H1 (cell line): ENCODE results near the gene SMAGP. TPM values are rescaled to one million over a fixed set of nuclear protein-coding genes. Genes with fewer than 3 reads are reported as not detected.

Experiments
- CTCF ChIA-PET: fragments of 300-600 bp; sonication (Branson Sonifier 250); formaldehyde crosslinking; loops from one replicate; lab custom pipeline; 2021; ENCODE audit not compliant: partially characterized antibody; lab: Charles Lee
- POLR2A ChIA-PET: fragments of 300-600 bp; sonication (Branson Sonifier 250); formaldehyde crosslinking; loops from one replicate; lab custom pipeline; 2021; ENCODE audit warnings: inconsistent platforms; ENCODE audit not compliant: partially characterized antibody; lab: Charles Lee
- DNase-seq, 2 experiments: peaks; one replicate each; pipeline versions ENCODE4 v3.0.0 to v3.0.0-alpha.2; 2010 to 2022; ENCODE audit warnings: low spot score in 2 of 2, low read depth in 1 of 2, mixed read lengths in 1 of 2
- FAIRE-seq: peaks from 2 replicates; lab custom pipeline; 2011; peaks lifted over from hg19 to GRCh38; lab: Jason Lieb, UNC
- H2AFZ ChIP-seq: 2 replicates; pipeline ENCODE4 v1.8.1; 2012; ENCODE audit warnings: low read length, inconsistent platforms
- H2AK5ac ChIP-seq: 2 replicates; pipeline ENCODE4 v1.6.1; 2013; ENCODE audit warnings: low read depth, low read length
- H2BK120ac ChIP-seq: replicated peaks from 2 replicates; pipeline ENCODE3; 2013; ENCODE audit warnings: low read depth, low read length, inconsistent platforms
- H2BK12ac ChIP-seq: 2 replicates; pipeline ENCODE4 v1.6.1; 2013; ENCODE audit warnings: low read depth, low read length
- H2BK15ac ChIP-seq: 2 replicates; pipeline ENCODE4 v1.6.1; 2013; ENCODE audit warnings: low read length
- H2BK20ac ChIP-seq: 2 replicates; pipeline ENCODE4 v1.6.1; 2013; ENCODE audit warnings: low read length
- H2BK5ac ChIP-seq: 2 replicates; pipeline ENCODE4 v1.6.1; 2013; ENCODE audit warnings: low read depth, low read length
- H3K14ac ChIP-seq: 2 replicates; pipeline ENCODE4 v1.6.1; 2013; ENCODE audit warnings: inconsistent platforms; ENCODE audit not compliant: insufficient read length
- H3K18ac ChIP-seq: 2 replicates; pipeline ENCODE4 v1.6.1; 2013; ENCODE audit warnings: low read length; ENCODE audit errors: extremely low read depth
- H3K23ac ChIP-seq: 2 replicates; pipeline ENCODE4 v1.6.1; 2013; ENCODE audit warnings: inconsistent platforms; ENCODE audit not compliant: insufficient read length
- H3K23me2 ChIP-seq: 2 replicates; pipeline ENCODE4 v1.6.1; 2013; ENCODE audit warnings: low read depth, low read length
- H3K27ac ChIP-seq: 2 replicates; pipeline ENCODE4 v1.6.1; 2011; ENCODE audit warnings: low read depth, low read length, inconsistent platforms
- H3K27me3 ChIP-seq, 4 experiments: replicated peaks in 1 of 4; 1 replicate in 1 of 4; 2 replicates in 3 of 4; pipeline versions ENCODE4 v1.6.1 to v1.8.1; 2011 to 2013; ENCODE audit warnings: low read length in 3 of 4, mild to moderate bottlenecking in 3 of 4, inconsistent platforms in 2 of 4, mixed read lengths in 2 of 4, moderate library complexity in 1 of 4; ENCODE audit not compliant: control insufficient read depth in 3 of 4, insufficient read depth in 3 of 4; ENCODE audit errors: extremely low read depth in 1 of 4
- H3K36me3 ChIP-seq, 4 experiments: 2 replicates each; pipeline versions ENCODE4 v1.6.1 to v1.8.1; 2011 to 2013; ENCODE audit warnings: mild to moderate bottlenecking in 4 of 4, low read length in 3 of 4, moderate library complexity in 2 of 4, control low read depth in 1 of 4, inconsistent platforms in 1 of 4; ENCODE audit not compliant: insufficient read depth in 4 of 4, control insufficient read depth in 2 of 4
- H3K4ac ChIP-seq: replicated peaks from 2 replicates; pipeline ENCODE3; 2013; ENCODE audit warnings: low read length, low read depth, mixed read lengths, inconsistent platforms; ENCODE audit not compliant: insufficient read length
- H3K4me1 ChIP-seq, 4 experiments: replicated peaks in 1 of 4; 1 replicate in 1 of 4; 2 replicates in 3 of 4; pipeline versions ENCODE4 v1.6.1 to v1.8.1; 2011 to 2013; ENCODE audit warnings: low read length in 3 of 4, inconsistent platforms in 2 of 4, mixed read lengths in 1 of 4; ENCODE audit not compliant: insufficient read depth in 4 of 4, control insufficient read depth in 3 of 4
- H3K4me2 ChIP-seq, 2 experiments: 2 replicates each; pipeline versions ENCODE4 v1.6.1 to v1.8.1; 2011 to 2013; ENCODE audit warnings: low read depth in 2 of 2, low read length in 2 of 2, control low read depth in 1 of 2, inconsistent platforms in 1 of 2, mild to moderate bottlenecking in 1 of 2; ENCODE audit not compliant: insufficient read depth in 1 of 2
- H3K4me3 ChIP-seq, 4 experiments: fragments of 200-600, 300-600 bp in 1 of 4; sonication (generic), shearing (Covaris generic), sonication (Bioruptor Twin) in 1 of 4; 2 replicates each; pipeline versions ENCODE4 v1.5.1 to v1.8.1; 2011 to 2016; ENCODE audit warnings: low read length in 4 of 4, low read depth in 3 of 4, control low read depth in 2 of 4, inconsistent platforms in 2 of 4, mild to moderate bottlenecking in 2 of 4, mixed read lengths in 1 of 4, moderate library complexity in 1 of 4; ENCODE audit not compliant: insufficient read depth in 2 of 4; ENCODE audit errors: extremely low read depth in 1 of 4
- H3K56ac ChIP-seq: replicated peaks from 2 replicates; pipeline ENCODE3; 2013; ENCODE audit warnings: low read depth, mild to moderate bottlenecking, mixed read lengths, low read length, inconsistent platforms; ENCODE audit not compliant: insufficient read length
- H3K79me1 ChIP-seq: 2 replicates; pipeline ENCODE4 v1.6.1; 2013; ENCODE audit warnings: low read depth, low read length, control low read depth
- H3K79me2 ChIP-seq, 2 experiments: 2 replicates each; pipeline versions ENCODE4 v1.6.1 to v1.8.1; 2012 to 2013; ENCODE audit warnings: low read length in 2 of 2, mild to moderate bottlenecking in 2 of 2, inconsistent platforms in 1 of 2; ENCODE audit not compliant: insufficient read depth in 2 of 2, control insufficient read depth in 1 of 2
- H3K9ac ChIP-seq, 4 experiments: replicated peaks in 1 of 4; 1 replicate in 1 of 4; 2 replicates in 3 of 4; pipeline versions ENCODE4 v1.6.1 to v1.8.1; 2011 to 2013; ENCODE audit warnings: low read depth in 3 of 4, low read length in 3 of 4, control low read depth in 2 of 4, mild to moderate bottlenecking in 2 of 4, moderate library complexity in 2 of 4, inconsistent platforms in 1 of 4; ENCODE audit errors: extremely low read depth in 1 of 4
- H3K9me3 ChIP-seq, 2 experiments: 2 replicates each; pipeline versions ENCODE4 v1.6.1 to v1.8.1; 2012 to 2013; ENCODE audit warnings: mild to moderate bottlenecking in 2 of 2, moderate library complexity in 2 of 2, control low read depth in 1 of 2, inconsistent platforms in 1 of 2, low read depth in 1 of 2, low read length in 1 of 2, mixed read lengths in 1 of 2; ENCODE audit not compliant: insufficient read depth in 2 of 2
- H4K20me1 ChIP-seq, 2 experiments: replicated peaks in 1 of 2; 2 replicates each; pipeline versions ENCODE3 to v1.8.1; 2011 to 2013; ENCODE audit warnings: inconsistent platforms in 2 of 2, low read length in 2 of 2, mild to moderate bottlenecking in 1 of 2; ENCODE audit not compliant: insufficient read depth in 2 of 2, control insufficient read depth in 1 of 2
- H4K5ac ChIP-seq: 2 replicates; pipeline ENCODE4 v1.6.1; 2013; ENCODE audit warnings: low read length, low read depth, mixed read lengths, inconsistent platforms; ENCODE audit not compliant: insufficient read length
- H4K8ac ChIP-seq: 2 replicates; pipeline ENCODE4 v1.8.0; 2013; ENCODE audit warnings: mild to moderate bottlenecking, moderate library complexity, low read length, inconsistent platforms; ENCODE audit not compliant: insufficient read depth; ENCODE audit errors: extremely low read depth
- H4K91ac ChIP-seq: replicated peaks from 2 replicates; pipeline ENCODE3; 2013; ENCODE audit warnings: low read length, mixed read lengths, inconsistent platforms; ENCODE audit not compliant: insufficient read length
- BRCA1 ChIP-seq: IDR thresholded peaks from 2 replicates; pipeline ENCODE4 v1.6.1; 2012; ENCODE audit warnings: low read depth, low read length, improper control_type of control experiment
- CBX5 ChIP-seq: fragments of 300-800, 300-1000 bp; sonication (generic); IDR thresholded peaks from 2 replicates; pipeline ENCODE4 v1.7.1; 2016; ENCODE audit warnings: antibody characterized with exemption, low read length, low read depth
- CREB1 ChIP-seq: IDR thresholded peaks from 2 replicates; pipeline ENCODE4 v1.6.1; 2012; ENCODE audit warnings: inconsistent platforms
- CTBP2 ChIP-seq: IDR thresholded peaks from 2 replicates; pipeline ENCODE4 v1.7.0; 2011; ENCODE audit warnings: borderline replicate concordance, mild to moderate bottlenecking, moderate library complexity, mixed read lengths, low read length; ENCODE audit not compliant: insufficient read depth, insufficient read length
- JUN ChIP-seq: IDR thresholded peaks from 2 replicates; pipeline ENCODE4 v1.6.1; 2011; ENCODE audit warnings: low read depth, mild to moderate bottlenecking, improper control_type of control experiment, low read length
- JUND ChIP-seq: IDR thresholded peaks from 2 replicates; pipeline ENCODE4 v1.6.1; 2011; ENCODE audit warnings: mild to moderate bottlenecking, improper control_type of control experiment, low read length
- PHF8 ChIP-seq: fragments of 200-600 bp; sonication (generic); conservative IDR thresholded peaks from 2 replicates; pipeline ENCODE4 v1.7.1; 2012; ENCODE audit warnings: low read depth, mild to moderate bottlenecking, inconsistent platforms, low read length, moderate library complexity
- TAF7 ChIP-seq: optimal IDR thresholded peaks from 2 replicates; pipeline ENCODE3; 2011; ENCODE audit warnings: low read depth, mild to moderate bottlenecking, inconsistent platforms, low read length, moderate library complexity, borderline replicate concordance
- WGBS, 2 experiments: shearing (Covaris generic) in 1 of 2; methylation state at CpG; one replicate each; pipeline versions ENCODE4 v1.1.6 to v1.1.7; 2013 to 2015; ENCODE audit warnings: low lambda C conversion rate in 2 of 2, mixed read lengths in 2 of 2, inconsistent platforms in 1 of 2, low coverage in 1 of 2, missing lambda C conversion rate in 1 of 2; ENCODE audit not compliant: insufficient replicate concordance in 2 of 2, insufficient coverage in 1 of 2, insufficient read length in 1 of 2; ENCODE audit errors: extremely low coverage in 1 of 2, missing lambda C conversion rate in 1 of 2; 5-methylcytosine and 5-hydroxymethylcytosine counted together
- polyA plus RNA-seq, 7 experiments: library from polyadenylated mRNA; depleted of rRNA in 3 of 7; stranded (reverse) in 5 of 7; unstranded in 2 of 7; fragments of >200 nt in 5 of 7; fragments of 200-250 nt in 2 of 7; gene quantifications; 1 replicate in 5 of 7; 2 replicates in 1 of 7; 4 replicates in 1 of 7; pipeline versions ENCODE4 v1.2.1 to v1.2.3, GENCODE V29; 2011 to 2013; ENCODE audit warnings: missing spikeins in 2 of 7, mixed read lengths in 2 of 7
- total RNA-seq: library from RNA; stranded (reverse); fragmentation: NEBNext Ultra II Directional; extraction: Animal tissue kit (Norgen Biotek cat#: 25700); gene quantifications from 2 replicates; pipeline ENCODE4 v1.2.1, GENCODE V29; 2021
- TF ChIP-seq, protein P1 (sequence below), 3 experiments: IDR thresholded peaks; 1 replicate in 2 of 3; 2 replicates in 1 of 3; pipeline versions ENCODE4 v1.5.1 to v1.6.1; 2011; ENCODE audit warnings: low read length in 3 of 3, mild to moderate bottlenecking in 3 of 3, inconsistent platforms in 2 of 3, low read depth in 1 of 3, moderate library complexity in 1 of 3; ENCODE audit not compliant: insufficient read depth in 1 of 3; ENCODE audit errors: control extremely low read depth in 1 of 3

Gene SMAGP
- total and polyA plus RNA-seq, 2 of the 8 experiments (the other 6 are each of a cell fraction or from before 2014, with no cell fraction given) = 9.4 to 12.7 TPM

DNA sequence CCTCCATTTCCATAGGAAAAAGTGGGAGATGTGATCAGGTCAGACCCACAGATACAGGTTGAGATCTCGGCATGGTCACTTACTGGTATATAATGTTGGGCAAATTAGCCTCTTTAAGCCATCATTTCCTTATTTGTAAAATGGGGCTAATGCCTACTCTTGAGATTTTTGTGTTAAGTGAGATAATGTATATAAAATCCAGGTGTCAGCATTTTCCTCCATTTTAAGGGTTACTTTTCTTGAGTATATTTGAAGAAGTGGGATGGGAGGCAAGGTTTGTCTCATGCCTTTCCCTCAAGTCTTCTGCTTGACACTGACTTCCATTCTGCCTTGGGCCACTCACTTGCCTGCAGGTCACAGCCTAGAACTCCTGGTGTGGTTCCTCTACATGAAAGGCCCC is 42.3 kb downstream of the SMAGP start:
- H2AFZ ChIP-seq = no peak overlapping the region
- H3K14ac ChIP-seq = no peak overlapping the region
- no peak overlapping the region for H3K18ac ChIP-seq
- H4K8ac ChIP-seq = no peak overlapping the region
- WGBS, 2 experiments = 89% methylated on average over 1 of the region's 1 CpG; no CpG with 5 or more reads in 1 of the 2 experiments
- FAIRE-seq (no peak), DNase-seq (no peak)
- H3K4ac ChIP-seq = no peak overlapping the region
- H2BK20ac ChIP-seq = no peak overlapping the region
- no peak overlapping the region for H3K27ac ChIP-seq
- H4K20me1 ChIP-seq = no peaks in the 10 kb centered on the region
- ChIA-PET CTCF (interaction anchor here (2.3 kb wide), 1 partner anchor 113 kb away, joined by 7 read pairs; no protein-coding TSS in a partner anchor), POLR2A (interaction anchor here (0.6 to 1.4 kb wide), 3 partner anchors 10 to 113 kb away, joined by 3 read pairs; partner anchors contain the start of genes DAZAP2 and POU6F1)
- H3K27me3 ChIP-seq = no peaks in the 10 kb centered on the region
- H4K91ac ChIP-seq = no peak overlapping the region
- H3K79me2 ChIP-seq = no peaks in the 10 kb centered on the region
- no peak overlapping the region for H3K23ac ChIP-seq
- no peak overlapping the region for H2BK12ac ChIP-seq
- no peak overlapping the region for H4K5ac ChIP-seq
- no peak overlapping the region for H2BK5ac ChIP-seq
- H2AK5ac ChIP-seq = no peak overlapping the region
- no peak overlapping the region for H2BK15ac ChIP-seq
- H2BK120ac ChIP-seq = no peak overlapping the region
- H3K36me3 ChIP-seq = peaks cover 0 to 3% (median 0%) of the 10 kb centered on the region in 4 experiments; a peak in 1 of 8 replicates
- H3K4me2 ChIP-seq = no peak overlapping the region
- H3K9ac ChIP-seq = no peak overlapping the region
- no peak overlapping the region for H3K56ac ChIP-seq
- H3K9me3 ChIP-seq = no peaks in the 10 kb centered on the region
- H3K79me1 ChIP-seq = no peaks in the 10 kb centered on the region
- H3K4me1 ChIP-seq = no peaks in the 10 kb centered on the region
- H3K23me2 ChIP-seq = no peaks in the 10 kb centered on the region
- no peak overlapping the region for H3K4me3 ChIP-seq
- TF ChIP-seq JUN (no peak), CTBP2 (no peak), TAF7 (no peak), PHF8 (no peak), CREB1 (no peak), CBX5 (no peak), BRCA1 (no peak), JUND (no peak)
- TF ChIP-seq, protein P1, sequence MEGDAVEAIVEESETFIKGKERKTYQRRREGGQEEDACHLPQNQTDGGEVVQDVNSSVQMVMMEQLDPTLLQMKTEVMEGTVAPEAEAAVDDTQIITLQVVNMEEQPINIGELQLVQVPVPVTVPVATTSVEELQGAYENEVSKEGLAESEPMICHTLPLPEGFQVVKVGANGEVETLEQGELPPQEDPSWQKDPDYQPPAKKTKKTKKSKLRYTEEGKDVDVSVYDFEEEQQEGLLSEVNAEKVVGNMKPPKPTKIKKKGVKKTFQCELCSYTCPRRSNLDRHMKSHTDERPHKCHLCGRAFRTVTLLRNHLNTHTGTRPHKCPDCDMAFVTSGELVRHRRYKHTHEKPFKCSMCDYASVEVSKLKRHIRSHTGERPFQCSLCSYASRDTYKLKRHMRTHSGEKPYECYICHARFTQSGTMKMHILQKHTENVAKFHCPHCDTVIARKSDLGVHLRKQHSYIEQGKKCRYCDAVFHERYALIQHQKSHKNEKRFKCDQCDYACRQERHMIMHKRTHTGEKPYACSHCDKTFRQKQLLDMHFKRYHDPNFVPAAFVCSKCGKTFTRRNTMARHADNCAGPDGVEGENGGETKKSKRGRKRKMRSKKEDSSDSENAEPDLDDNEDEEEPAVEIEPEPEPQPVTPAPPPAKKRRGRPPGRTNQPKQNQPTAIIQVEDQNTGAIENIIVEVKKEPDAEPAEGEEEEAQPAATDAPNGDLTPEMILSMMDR (IDR thresholded peaks at IDR 0.05; ENCODE audit: control extremely low read depth in 1 of 3, insufficient read depth in 1 of 3, low read depth in 1 of 3, low read length in 3 of 3) = no peak
